Activated T-cell treated with anti-CD3 and anti-CD28 coated beads for 1 hour (primary cell): ENCODE measurements around the gene PGPEP1.
"Not testable (repeated sequence)": the region's sequence is repeated elsewhere in the genome, so short reads cannot be mapped to it uniquely, and the experiment has no call there.

Source experiments
- DNase-seq: peaks from one replicate; pipeline ENCODE4 v3.0.0-alpha.2; 2020; ENCODE audit warnings: low read depth

Gene PGPEP1

DNA sequence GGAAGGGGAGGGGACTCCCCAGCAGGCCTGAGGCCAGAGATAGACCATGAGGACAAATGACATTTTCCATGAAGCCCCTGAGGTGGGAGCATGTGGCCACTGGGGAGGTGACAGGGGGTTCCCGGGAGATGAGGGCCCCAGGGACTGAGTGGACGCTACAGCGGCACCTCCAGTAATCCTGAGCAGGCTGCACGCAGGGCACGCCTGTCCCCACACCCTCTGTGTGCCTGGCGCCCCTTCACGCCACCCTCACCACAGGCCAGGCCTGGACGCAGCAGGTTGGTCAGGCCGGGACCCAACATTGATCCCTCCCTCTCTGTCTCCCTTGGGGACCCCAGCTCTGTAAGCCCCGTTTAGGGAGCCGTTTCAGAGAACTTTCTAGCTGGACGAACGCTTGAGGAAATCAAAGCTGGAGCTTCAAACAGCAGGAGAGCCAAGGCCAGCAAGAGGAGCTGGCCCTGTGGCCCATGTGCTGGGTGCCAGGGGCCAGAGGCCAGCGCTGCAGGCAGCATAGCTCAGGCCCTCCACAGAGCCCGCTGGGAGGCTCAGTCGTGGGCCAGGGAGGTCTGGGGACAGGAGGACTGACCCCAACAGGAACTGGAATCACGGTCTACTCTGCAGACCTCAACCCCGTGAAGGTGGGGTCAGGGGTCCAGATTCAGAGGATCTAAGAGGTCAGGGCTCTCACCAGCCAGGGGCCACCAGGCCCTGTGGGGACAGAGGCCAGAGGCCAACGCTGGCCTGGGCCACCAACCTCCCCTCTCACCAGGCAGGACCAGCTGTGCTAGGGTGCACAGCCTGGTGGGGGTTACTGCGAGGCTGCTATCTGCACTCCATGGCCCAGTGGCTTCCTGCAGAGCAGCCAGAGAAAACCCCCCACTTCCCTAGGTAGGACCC is 32.1 kb upstream of the PGPEP1 start:
- no peak for DNase-seq

DNA sequence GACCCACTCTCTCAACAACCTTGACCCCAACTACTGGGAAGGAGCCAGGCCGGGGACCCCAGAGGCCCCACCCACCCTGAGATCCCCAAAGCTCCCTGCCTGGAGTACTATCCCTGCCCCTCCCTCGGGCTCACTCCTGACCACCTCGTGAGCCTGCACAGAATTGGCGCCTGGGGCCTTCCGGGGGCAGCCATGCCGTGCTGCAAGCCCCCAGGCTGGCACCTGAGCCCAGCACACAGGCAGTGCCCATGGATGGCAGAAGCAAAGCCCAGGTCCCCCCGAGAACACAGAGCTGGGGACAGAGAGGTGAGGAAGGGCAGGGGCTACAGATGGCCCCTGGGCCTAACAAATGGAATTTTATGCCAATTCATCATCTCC is 31.5 kb upstream of the PGPEP1 start:
- no peak for DNase-seq

DNA sequence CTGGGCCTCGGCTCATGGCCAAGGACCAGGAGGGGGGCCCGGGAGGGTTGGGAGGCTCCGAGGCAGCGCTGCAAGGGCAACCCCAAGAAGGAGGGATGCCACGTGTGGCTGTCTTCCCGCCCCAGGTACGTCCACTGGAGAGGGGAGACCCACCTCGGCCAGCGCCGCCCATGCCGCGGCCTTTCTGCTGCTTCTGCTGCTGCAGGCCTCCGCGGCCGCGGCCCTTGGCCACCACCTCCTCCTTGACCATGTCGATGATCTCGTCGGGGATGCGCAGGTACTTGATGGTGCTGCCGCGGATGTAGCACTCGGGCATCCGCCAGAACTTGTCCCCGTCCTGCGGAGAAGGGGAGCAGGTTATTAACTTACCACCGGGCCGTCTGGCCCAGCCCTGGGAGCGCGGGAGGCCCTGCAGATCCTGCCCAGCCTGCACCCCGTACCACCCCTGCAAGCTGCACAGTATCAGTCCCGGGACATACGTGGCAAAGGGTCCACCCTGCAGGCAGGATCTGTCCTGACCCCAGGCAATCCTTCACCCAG is 30.8 kb upstream of the PGPEP1 start:
- no peak for DNase-seq

DNA sequence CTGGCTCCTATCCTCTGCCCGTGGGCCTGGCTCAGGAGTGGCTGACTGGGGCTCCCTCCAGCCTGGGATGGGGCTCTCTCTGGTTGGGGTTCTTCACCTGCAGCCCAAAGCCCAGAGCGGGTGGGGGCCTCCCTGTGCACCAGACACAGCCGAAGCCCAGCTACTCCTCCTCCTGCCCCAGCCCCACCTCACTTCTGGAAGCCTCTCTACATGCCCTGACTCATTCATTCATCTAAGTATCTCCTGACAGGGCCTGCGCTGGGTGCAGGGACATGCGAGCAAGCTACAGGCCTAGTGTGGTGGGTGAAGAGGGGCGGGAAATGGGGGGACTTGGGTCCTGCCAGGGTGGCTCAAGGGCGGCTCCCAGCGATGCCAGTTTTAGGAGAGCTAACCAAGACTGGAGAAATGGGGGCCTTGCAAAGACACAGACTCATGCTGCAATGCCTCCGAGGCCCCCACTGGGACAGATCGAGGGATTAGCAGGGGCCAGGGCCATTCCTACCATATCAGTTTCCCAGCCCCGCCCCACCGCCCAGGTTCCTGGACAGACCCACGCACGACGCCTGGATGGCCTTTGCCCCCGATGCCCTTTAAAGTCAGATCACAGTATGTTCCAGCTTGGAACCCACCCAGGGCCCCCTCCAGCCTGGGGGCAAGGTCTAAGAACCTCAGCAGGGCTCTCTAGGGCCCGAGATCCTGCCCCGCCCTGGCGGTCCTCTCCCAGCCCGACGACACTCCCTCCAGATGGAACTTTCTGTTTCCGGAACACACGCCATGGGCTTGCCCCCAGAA is 30.1 kb upstream of the PGPEP1 start:
- no peak for DNase-seq

DNA sequence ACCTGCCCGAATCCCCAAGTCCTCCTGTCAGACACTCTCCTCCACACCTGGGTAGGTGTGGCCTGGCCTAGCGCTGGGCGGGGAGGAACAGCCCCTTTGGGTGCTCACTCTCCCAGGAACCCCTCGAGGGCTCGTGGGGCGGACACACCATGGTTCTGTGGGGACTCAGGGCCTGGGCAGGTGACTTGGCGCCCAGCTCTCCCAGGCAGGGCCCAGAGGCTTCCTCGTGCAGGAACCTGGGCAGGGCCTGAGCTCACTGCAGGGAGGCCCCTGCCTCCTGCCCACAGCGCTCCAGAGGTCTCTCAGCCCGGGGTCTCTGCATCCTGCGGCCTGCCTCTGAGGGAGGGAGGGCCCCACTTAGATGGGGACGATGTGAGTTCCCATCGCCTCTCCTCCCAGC is 29.4 kb upstream of the PGPEP1 start:
- DNase-seq, result no peak

DNA sequence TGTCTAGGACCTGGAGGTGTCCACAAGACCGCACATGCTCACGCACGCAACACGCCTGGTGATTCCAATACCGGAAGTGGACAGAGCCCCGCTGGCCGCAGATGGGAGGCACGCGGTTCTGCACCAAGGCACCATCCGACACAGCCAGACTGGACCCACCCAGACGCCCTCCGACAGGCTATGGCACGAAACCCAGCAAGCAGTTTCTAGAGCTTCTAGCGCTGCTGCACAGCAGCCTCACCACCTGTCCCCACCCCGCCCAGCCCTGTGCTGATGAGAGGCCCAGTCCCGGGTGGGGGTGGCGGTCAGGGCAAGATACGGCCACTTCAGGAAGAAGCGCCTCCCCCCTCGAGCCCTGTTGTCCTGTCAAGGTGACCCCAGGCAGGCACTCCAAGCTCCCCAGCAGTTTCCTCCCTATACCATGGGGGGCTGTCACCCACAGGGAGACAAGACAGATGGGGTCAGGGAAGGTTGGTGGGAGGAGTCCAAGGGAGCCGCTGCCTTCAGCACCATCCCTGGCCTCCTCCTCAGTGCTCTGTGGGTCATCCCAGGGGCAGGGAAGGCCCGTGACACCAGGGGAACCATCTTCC is 28.8 kb upstream of the PGPEP1 start:
- no peak for DNase-seq

DNA sequence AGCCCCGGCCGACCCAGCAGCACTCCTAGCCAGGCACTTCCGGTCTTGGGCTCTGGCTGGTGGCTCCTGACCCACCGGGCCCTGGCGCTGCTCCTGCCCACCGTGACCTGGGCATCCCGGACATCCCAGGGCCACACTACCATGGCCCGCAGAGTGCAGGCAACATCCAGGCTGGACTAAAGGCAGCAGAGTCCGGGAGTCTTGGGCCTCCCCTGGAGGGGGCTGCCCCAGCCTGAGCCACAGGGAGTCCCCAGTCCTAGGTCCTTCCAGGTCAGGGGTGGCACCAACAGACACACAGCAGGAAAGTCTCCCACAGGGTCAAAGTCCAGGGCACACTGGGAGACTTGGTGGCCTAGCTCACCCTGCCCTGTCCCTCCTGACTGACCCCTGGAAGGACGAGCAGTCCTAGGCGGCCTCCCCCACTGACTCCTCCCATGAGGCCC is 28.3 kb upstream of the PGPEP1 start:
- DNase-seq, result no peak

DNA sequence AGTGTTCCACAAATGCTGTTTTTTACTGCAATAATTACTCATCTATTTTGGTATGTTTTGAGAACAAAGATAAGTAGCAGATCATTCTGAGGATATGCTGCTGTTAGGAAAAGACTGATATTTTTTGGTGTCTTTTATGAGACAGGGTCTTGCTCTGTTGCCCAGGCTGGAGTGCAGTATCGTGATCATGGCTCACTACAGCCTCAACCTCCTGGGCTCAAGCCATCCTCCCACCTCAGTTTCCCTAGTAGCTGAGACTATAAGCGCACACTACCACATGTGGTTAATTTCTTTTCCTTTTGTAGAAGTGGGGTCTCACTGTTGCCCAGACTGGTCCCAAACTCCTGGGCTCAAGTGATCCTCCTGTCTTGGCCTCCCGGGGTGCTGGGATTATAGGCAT is 27.0 kb upstream of the PGPEP1 start:
- DNase-seq, result no peak

DNA sequence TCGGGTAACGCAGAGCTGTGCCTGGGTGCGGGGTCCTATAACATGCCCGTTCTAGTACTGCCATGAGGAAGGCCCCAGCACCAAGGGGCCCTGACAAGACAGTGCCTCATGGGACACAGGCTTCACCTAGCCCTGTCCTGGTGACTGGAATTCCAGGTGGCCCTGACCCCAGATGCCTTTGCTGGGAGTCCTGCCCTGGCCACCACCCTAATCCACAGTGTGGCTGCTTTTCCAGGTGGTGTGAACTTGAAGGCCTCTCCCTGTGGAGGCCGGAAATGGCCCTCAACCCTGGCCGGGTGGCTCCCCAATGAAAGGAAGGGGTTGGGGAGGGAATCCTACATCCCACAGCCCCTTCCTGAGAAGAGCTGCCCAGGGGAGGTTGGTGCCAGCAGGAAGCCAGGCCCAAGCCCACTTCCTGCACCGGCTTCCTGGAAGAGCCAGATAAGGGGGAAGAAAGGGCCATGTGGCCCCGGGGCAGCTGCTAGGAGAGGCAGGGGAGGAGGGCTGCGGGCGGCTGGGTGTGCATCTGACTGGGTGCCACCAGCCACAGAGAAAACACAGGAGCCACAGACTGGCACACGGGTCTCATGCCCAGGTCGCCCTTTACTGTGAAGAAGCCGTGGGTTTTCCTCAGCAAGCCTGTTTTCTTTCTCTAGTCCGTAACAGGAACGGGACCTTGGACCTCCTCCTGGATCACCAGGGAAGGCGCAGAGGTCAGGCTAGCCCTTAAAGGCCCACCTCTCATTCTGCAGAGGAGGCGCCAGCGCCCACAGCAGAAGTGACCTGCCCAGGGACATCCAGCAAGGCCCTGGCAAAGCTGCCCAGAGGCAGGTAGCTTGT is 22.2 kb upstream of the PGPEP1 start:
- DNase-seq, result peak; percentile 43

DNA sequence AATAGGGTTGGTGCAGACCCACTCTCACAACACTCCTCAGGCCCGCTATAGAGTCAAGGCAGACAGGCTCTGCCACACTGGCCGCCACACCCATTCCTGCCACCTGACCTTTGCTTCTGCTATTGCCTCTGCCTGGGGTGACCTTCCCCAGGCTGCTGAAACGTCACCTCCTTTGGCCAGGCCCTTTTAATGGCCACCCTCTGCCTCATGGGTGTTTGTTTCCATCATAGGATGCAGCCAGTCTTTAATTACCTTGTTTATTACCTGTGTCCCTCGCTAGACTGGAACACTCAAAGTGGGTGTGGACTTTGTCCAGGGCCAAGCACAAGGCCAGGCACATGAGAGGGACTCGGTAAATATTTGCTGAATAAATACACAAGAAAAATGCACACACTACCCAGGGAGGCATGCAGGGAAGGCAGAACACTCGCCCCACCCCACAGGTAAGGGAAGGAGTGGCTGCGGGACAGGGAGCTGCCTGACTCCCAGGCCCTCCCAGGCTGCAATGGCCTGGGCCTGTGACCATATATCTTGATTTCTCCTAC is 20.7 kb upstream of the PGPEP1 start:
- no peak for DNase-seq

DNA sequence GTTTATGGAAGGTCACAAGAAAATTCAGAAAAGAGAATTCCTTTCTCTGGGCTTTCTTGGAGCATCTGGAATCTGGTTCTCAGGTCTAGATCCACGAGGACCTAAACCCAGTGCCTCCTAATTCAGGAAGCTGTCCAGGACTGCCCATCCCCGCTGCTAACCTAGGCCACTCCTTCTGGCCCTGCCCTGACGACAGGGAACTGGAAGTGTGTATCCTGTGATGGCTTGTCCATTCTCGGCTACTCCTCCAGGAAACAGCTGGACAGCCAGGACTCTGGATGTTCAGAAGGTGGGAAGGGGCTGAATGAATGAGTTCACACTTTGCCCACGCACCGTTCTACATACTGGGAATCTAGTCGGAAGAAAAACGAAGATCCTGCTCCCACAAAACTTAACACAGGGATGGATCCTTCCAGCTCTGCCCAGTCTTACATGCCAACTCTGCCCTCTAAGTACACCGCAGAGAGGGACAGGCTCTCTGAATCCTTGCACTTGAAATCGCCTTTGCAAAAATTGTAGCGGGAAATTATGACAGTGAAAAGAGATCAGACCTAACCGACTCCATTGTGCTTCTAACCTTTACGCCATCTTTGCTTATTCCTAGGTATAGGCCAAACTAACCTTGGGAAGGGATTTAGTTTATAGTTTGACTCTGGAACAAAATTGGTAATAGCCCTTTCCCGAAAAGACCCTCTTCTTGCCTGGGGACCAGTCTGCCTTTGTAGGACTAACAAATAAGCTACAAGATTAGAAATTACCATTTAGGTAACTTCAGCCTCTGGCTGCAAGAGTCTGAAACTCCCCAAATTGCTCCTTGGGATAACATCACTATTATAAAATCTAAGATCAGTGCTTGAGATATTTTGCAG is 19.3 kb upstream of the PGPEP1 start:
- DNase-seq, result no peak

DNA sequence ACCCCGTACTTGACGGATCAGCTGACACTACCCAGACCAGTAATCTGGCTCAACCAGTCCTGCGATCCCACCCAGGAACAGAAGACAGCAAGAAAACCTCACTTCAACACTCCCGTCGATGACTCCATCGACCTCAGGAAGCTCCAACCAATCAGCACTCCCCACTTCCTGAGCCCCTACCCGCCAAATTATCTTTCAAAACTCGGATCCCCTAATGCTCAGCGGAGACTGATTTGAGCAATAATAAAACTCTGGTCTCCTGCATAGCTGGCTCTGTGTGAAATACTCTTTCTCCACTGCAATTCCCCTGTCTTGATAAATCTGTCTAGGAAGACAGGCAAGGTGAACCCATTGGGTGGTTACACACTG is 18.7 kb upstream of the PGPEP1 start:
- no peak for DNase-seq

DNA sequence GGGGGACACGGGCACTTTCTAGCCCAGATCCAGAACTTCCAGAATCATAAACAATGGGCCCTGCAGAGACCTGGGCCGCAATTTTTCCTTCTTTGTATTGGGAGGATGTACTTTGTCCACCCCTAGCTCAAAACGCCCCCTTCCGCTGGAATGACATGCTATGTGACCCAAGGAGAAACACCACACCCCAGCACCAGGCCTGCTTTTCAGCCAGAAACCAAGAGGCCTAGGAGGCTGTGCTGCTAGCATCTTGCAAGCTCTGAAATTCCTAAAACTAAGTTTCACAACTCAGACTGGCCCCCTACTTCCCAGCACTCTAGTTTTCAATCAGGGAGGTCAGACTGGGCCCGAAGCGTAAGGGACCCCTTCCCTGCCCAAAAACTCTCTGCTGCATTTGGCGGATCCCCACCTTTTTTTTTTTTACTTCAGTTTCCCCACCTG is 18.1 kb upstream of the PGPEP1 start:
- DNase-seq, result no peak

DNA sequence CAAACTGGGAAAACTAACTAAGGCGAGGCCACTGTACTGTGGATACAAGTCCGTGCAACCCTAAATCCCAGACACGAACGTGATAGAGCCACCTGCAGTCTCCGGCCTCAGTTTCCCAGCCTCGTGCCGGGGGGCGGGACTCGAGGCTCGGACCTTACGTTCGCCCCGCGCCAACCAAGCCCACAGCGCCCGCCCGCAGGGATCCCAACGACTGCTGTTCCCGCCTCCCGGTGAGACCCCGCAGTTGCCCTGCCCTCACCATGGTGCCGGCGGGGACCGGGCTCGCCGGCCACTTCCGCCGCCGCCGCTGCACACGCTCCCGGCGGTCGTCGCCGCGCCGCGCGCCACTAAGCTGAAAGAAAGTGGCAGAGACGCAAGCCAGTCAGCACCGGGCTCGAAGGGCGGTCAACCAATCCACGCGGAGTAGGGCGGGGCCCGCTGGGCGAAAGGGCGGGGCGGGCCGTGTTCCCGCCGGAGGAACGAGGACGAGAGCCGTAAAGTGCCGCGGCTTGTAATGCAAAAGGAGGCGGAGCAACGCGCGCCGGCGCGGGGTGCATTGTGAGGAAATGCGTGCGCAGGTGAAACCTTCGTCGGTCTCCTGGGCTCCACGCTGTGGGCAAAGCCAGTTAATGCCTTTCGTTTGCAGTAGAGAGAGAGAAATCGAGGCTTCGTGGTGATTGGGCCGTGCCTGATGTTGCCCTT is 17.5 kb upstream of the PGPEP1 start, which contains the start of gene LSM4:
TSS of gene LSM4 (minus strand) at position 318 of the 702 bp plus-strand sequence. CDS start at position 262, 56 bp downstream.
- DNase-seq, result peak; percentile 99

DNA sequence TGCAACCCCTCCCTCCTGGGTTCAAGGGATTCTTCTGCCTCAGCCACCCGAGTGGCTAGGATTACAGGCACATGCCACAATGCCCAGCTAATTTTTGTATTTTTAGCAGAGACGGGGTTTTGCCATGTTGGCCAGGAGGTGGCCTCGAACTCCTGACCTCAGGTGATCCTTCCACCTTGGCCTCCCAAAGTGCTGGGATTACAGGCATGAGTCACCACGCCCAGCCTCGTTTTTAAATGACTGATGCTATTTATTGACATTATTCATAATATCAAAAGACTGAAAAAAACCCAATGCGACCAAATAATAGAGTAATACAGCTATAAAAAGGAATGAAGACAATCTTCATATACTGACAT is 16.0 kb upstream of the PGPEP1 start:
- DNase-seq, result not testable (repeated sequence)

DNA sequence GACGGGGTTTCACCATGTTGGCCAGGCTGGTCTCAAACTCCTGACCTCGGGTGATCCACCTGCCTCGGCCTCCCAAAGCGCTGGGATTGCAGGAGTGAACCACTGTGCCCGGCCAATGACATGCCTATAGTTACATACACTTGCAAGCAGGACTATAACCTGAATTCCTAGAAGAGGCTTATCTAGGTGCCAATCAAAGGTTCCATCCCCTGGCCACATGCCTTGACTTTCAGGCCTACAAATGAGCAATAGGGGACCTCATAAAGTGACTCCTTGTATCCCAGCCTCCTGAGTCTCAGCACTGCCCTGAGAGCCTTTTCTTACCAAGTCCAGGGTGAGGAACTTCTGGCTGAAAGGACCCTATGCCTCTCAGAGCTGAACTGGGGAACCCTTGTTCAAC is 13.6 kb upstream of the PGPEP1 start:
- DNase-seq, result no peak

DNA sequence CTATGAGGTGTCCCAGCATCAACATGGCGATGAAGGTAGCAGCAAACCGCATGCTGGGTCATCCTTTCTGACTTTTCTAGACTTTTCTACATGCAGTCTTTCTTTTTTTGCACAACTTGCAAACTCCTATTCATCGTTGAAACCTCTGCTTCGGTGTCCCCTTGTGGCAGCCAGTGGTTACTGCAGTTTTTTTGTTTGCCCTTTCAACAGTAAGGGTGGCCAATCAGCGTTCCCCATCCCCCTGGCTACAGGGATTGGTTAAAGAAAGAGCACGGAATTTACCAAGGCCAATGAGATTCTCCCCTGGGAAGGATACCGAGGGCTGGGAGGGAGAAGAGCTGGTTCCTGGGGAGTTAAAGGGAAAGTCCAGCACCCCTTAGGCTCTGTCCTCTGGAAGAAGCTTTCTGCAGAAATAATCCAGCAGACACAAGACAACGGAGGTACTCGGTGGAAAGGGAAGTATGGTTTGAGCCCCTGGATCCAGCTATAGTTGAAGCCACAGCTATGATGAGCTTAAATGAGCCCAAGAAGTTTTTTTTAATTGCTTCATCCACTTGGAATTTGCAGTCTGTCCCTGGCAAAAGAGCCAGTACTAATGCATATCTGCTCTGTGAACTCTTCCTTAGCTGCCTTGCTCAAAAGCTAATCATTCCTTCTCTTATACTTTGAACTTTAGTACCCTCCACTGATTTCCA is 11.9 kb upstream of the PGPEP1 start:
- DNase-seq, result peak; percentile 71

DNA sequence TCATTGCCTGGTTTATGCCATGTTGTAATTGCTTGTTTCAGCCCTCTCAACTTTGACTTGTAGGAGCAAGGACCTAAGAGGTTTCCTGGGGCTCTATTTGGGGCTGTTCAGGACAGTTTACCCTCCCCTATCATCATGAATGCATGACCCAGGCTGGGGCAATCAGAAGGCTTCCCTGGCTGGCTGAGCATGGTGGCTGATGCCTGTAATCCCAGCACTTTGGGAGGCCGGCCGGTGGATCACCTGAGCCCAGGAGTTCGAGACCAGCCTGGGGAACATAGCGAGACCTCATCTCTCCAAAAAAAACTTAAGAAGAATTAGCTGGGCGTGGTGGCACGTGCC is 11.4 kb upstream of the PGPEP1 start:
- no peak for DNase-seq

DNA sequence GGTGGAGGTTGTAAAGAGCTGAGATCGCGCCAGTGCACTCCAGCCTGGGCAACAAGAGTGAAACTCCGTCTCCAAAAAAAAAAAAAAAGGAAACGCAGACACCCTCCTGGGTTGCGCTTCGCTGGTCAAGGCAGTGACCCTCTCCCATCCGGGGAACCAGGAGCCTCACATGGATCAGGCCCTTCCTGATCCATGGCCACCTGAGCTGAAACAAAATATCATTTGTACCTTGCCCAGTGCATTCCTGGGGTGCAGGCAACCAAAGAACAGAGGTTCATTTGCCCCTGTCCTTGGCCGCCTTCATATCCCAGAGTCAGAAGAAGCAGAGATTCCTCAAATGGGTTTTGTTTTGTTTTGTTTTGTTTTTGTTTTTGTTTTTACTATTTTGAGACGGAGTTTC is 9.5 kb upstream of the PGPEP1 start:
- DNase-seq, result no peak
